ENCODE data around the gene TMEM253.

GRCh38 chr14:21083565-21084325, 17.1 kb upstream of the TMEM253 start:
- no peak for TF ChIP-seq POLR2A (IDR thresholded peaks at IDR 0.05)
- no peak for TF ChIP-seq CTCF (IDR thresholded peaks at IDR 0.05)

Data from lower leg skin (tissue), 3 donors.